Stomach (tissue), 4 donors: ENCODE data around the gene MAN1A1.

Experiments
- EP300 ChIP-seq: sonication (generic); formaldehyde crosslinking; IDR thresholded peaks from one replicate; pipeline ENCODE4 v1.6.1; 2017; ENCODE audit warnings: antibody characterized with exemption
- POLR2A ChIP-seq, 4 donors: fragments of 450-650 bp; IDR thresholded peaks; one replicate each; pipeline ENCODE4 v1.6.1; 2016; ENCODE audit warnings: antibody characterized with exemption in 4 of 4, control low read depth in 2 of 4, mild to moderate bottlenecking in 1 of 4, moderate library complexity in 1 of 4
- POLR2AphosphoS5 ChIP-seq, 3 donors: sonication (generic); formaldehyde crosslinking; IDR thresholded peaks; one replicate each; pipeline ENCODE4 v1.6.1; 2016; ENCODE audit warnings: antibody characterized with exemption in 3 of 3
- TF ChIP-seq, protein P1 (sequence below), 7 experiments: fragments of 450-650 bp in 4 of 7; fragments of 200-600 bp in 3 of 7; sonication (generic) in 3 of 7; IDR thresholded peaks; one replicate each; pipeline ENCODE4 v1.5.1; 2016 to 2019; ENCODE audit warnings: antibody characterized with exemption in 7 of 7, control low read depth in 2 of 7, mild to moderate bottlenecking in 1 of 7

DNA sequence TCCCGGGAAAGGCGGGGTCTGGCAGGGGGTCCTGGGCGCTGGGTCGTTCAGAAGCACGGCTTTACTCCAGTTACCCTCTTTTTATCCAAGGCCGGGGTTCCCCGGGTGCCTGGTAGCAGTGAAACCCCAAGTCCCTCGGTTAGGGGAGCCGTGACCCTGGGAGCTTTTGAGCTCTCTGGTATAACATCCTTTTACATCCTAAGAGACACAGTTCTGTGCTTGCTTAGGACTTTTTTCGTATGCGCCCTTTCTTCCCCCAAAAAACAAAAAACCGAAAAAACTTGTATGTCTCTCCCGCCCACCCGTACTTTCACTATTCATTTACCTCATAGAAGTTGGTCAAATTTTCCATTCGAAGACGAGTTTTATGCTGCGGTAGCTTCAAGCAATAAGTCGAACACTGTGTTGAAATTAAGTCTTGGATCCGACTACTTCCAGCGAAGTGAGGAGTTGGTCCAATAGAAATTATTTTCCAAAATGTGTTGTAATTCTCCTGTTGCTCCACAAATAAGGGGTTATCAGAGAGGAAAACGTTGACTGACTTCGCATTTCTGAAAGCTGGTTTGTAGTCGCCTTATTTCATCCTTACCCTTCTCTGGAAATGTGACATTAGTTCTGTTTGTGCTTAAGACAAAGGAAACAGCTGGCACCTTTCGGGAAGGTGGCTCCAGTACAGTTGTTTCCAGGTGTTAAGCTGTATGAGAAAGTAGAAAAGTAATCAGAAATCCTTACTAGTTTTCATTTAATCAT, 816 bp upstream of the MAN1A1 start:
- TF ChIP-seq EP300 (no peak), POLR2AphosphoS5 (IDR thresholded peaks at IDR 0.05) (peak; percentile 15 to 75 (median 59)), POLR2A (IDR thresholded peaks at IDR 0.05) (no peak)
- TF ChIP-seq, protein P1, sequence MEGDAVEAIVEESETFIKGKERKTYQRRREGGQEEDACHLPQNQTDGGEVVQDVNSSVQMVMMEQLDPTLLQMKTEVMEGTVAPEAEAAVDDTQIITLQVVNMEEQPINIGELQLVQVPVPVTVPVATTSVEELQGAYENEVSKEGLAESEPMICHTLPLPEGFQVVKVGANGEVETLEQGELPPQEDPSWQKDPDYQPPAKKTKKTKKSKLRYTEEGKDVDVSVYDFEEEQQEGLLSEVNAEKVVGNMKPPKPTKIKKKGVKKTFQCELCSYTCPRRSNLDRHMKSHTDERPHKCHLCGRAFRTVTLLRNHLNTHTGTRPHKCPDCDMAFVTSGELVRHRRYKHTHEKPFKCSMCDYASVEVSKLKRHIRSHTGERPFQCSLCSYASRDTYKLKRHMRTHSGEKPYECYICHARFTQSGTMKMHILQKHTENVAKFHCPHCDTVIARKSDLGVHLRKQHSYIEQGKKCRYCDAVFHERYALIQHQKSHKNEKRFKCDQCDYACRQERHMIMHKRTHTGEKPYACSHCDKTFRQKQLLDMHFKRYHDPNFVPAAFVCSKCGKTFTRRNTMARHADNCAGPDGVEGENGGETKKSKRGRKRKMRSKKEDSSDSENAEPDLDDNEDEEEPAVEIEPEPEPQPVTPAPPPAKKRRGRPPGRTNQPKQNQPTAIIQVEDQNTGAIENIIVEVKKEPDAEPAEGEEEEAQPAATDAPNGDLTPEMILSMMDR (IDR thresholded peaks at IDR 0.05) = no peak
